GM12865 (cell line): ENCODE results near the gene UTS2R.
"Not testable (repeated sequence)": the region's sequence is repeated elsewhere in the genome, so short reads cannot be mapped to it uniquely, and the experiment has no call there.

Experiments
- DNase-seq: peaks from one replicate; pipeline ENCODE4 v3.0.0; 2010; ENCODE audit warnings: low read depth
- H3K4me3 ChIP-seq: 2 replicates; pipeline ENCODE4 v1.5.1; 2011; ENCODE audit warnings: mild to moderate bottlenecking, low read depth, low read length, control low read depth
- TF ChIP-seq, protein P1 (sequence below): IDR thresholded peaks from 2 replicates; pipeline ENCODE4 v1.5.1; 2011; ENCODE audit warnings: low read length, control low read depth, low read depth, inconsistent platforms; ENCODE audit not compliant: insufficient read depth; ENCODE audit errors: missing control alignments

Gene UTS2R

DNA sequence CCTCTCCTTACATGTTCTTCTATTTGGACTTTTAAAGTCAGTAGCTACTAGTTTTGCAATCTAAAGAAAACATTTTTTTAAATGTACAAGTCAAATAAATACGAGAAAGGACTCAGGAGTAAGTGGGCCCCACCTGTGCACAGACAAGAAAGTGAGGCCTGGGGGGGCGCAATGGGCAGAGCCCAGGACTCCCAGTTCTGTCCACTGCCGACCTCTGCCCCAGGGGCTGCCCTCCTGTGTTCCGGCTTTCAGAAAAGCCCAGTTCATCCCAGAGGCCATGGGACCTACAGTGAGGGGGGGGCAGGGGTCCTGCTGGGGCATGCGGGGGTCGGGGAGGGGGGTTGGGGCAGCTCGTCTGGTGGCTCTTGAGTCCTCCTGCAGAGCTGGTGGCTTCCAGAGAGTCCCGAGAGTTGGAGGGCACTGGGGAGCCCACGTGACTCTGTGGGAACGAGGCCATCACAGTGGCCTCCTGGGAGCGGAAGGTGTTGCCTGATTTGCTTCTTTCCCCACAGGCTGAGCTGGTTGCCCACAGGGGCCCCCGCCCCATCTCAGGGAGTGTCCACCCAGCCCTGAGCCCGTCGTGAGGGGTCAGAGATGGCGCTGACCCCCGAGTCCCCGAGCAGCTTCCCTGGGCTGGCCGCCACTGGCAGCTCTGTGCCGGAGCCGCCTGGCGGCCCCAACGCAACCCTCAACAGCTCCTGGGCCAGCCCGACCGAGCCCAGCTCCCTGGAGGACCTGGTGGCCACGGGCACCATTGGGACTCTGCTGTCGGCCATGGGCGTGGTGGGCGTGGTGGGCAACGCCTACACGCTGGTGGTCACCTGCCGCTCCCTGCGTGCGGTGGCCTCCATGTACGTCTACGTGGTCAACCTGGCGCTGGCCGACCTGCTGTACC lies 2.4 kb downstream of the UTS2R start:
- no peak overlapping the region for H3K4me3 ChIP-seq
- no peak for DNase-seq
- TF ChIP-seq, protein P1, sequence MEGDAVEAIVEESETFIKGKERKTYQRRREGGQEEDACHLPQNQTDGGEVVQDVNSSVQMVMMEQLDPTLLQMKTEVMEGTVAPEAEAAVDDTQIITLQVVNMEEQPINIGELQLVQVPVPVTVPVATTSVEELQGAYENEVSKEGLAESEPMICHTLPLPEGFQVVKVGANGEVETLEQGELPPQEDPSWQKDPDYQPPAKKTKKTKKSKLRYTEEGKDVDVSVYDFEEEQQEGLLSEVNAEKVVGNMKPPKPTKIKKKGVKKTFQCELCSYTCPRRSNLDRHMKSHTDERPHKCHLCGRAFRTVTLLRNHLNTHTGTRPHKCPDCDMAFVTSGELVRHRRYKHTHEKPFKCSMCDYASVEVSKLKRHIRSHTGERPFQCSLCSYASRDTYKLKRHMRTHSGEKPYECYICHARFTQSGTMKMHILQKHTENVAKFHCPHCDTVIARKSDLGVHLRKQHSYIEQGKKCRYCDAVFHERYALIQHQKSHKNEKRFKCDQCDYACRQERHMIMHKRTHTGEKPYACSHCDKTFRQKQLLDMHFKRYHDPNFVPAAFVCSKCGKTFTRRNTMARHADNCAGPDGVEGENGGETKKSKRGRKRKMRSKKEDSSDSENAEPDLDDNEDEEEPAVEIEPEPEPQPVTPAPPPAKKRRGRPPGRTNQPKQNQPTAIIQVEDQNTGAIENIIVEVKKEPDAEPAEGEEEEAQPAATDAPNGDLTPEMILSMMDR, result no peak

DNA sequence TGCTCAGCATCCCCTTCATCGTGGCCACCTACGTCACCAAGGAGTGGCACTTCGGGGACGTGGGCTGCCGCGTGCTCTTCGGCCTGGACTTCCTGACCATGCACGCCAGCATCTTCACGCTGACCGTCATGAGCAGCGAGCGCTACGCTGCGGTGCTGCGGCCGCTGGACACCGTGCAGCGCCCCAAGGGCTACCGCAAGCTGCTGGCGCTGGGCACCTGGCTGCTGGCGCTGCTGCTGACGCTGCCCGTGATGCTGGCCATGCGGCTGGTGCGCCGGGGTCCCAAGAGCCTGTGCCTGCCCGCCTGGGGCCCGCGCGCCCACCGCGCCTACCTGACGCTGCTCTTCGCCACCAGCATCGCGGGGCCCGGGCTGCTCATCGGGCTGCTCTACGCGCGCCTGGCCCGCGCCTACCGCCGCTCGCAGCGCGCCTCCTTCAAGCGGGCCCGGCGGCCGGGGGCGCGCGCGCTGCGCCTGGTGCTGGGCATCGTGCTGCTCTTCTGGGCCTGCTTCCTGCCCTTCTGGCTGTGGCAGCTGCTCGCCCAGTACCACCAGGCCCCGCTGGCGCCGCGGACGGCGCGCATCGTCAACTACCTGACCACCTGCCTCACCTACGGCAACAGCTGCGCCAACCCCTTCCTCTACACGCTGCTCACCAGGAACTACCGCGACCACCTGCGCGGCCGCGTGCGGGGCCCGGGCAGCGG lies 3.2 kb downstream of the UTS2R start:
- TF ChIP-seq, protein P1, result no peak
- H3K4me3 ChIP-seq, result no peak overlapping the region
- DNase-seq, result no peak

DNA sequence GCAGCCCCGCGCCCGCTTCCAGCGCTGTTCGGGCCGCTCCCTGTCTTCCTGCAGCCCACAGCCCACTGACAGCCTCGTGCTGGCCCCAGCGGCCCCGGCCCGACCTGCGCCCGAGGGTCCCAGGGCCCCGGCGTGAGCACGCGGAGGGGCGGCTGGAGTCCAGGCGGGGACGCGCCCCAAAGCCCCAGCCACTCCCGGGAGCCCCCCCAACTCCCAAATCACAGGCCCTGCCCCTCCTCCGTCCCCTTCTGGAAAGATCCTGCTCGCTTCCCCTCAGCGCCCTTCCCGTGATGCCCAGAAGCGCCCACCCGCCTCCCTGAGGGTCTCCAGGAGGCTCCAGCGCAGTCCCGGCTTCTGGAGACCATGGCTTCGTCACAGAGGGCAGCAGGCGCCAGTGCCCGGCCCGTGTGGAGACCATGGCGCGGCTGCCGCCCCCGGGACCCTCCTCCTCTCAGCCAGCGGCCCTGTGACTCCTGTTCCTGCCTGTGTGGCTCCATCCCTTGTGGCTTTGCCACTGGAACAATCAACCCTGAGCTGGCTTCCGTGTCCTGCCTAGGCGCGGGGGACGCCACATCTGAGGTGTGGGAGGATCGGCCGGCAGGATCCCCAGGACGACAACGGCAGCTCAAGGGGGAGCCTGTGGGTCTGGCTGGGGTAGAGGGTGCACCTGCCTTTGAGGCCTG lies 3.9 kb downstream of the UTS2R start:
- TF ChIP-seq, protein P1, result no peak
- H3K4me3 ChIP-seq, result no peak overlapping the region
- no peak for DNase-seq

DNA sequence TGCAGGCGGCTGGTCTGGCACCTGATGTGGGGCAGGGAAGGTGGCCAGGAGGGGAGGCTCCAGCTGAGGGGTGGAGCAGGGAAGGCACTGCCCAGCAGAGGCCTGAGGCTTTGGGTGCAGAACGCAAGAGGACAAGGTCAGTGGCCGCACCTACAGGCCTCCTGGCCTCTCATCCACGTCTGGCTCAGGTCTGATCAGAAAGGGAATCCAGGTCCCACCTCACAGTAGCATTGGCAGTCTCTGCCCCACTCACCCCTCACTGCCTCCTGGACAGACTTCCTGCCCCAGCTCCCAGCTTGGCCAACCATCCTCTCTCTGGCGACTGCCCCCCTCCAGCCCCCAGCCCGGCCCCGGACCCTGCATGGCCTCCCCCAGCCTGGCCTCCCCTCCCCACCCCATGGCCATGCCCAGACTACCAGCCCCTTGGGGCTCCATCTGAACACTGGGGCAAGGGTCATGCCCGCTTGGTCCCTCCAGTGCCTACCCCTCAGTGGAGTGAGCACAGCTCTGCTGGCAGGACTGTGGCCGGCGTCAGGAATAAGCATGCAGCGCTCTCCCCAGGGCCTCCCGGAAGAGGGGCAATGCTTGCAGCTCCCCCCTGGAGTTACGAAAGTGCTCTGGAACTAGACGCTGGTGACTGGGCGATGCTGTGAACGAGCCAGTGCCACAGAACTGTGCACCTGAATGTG lies 4.6 kb downstream of the UTS2R start:
- TF ChIP-seq, protein P1, result no peak
- no peak for DNase-seq
- no peak overlapping the region for H3K4me3 ChIP-seq

DNA sequence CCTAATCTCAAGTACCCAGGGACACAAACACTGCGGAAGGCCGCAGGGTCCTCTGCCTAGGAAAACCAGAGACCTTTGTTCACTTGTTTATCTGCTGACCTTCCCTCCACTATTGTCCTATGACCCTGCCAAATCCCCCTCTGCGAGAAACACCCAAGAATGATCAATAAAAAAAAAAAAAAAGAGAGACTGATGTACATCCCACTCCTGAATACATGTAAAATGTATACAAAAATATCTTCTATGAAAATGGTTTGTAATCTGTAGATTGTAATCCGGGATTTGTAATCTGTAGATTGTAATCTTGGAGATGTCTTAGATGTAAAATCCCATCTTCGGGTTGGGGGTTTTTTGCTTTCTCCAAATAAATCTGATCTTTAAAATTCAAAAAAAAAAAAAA lies 5.7 kb downstream of the UTS2R start:
- not testable (repeated sequence) for H3K4me3 ChIP-seq

DNA sequence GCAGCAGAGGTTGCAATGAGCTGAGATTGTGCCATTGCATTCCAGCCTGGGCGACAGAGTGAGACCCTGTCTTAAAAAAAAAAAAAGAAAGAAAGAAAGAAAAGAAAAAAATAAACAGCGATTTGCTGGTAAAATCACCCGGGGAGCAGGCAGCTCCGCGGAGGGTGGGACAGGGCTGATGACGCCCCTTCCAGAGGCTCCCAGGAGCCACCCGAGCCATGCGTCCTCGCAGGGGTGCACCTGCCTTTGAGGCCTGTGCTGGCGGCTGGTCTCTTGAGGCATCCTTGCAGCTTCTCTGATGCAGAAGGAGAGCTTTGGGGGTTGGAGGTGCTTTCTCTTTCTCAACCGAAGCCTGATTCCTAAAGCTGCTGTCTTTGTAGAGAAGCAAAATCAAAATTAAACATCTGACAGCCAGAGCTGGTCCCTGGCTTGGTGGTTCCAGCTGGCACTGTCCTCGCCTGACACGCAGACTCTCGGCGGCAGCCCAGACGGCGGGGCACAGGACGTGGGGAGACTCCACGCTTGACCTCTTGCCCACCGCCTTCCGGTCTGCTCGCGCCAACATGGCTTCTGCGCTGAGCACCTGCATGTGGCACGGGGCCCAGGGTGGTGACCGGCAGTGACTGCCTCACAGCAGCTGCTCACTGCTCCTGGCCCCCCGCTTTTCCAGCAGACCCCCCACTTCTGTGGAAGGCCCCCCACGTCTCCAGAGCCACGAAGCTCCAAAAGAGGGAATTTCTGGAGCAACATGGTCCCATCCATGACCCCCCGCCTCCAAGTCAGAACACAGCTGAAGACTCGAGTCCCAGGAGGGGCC lies 6.6 kb downstream of the UTS2R start:
- DNase-seq, result no peak
- TF ChIP-seq, protein P1, result no peak
- H3K4me3 ChIP-seq, result no peak overlapping the region

More for the DNA sequence above, 5.7 kb downstream of the UTS2R start:
- not testable (repeated sequence) for DNase-seq
